GM03348 (cell line): ENCODE measurements around the gene DHCR24.

Source experiments
- DNase-seq: peaks from one replicate; pipeline ENCODE4 v3.0.0; 2012; ENCODE audit warnings: low spot score

Gene DHCR24

DNA sequence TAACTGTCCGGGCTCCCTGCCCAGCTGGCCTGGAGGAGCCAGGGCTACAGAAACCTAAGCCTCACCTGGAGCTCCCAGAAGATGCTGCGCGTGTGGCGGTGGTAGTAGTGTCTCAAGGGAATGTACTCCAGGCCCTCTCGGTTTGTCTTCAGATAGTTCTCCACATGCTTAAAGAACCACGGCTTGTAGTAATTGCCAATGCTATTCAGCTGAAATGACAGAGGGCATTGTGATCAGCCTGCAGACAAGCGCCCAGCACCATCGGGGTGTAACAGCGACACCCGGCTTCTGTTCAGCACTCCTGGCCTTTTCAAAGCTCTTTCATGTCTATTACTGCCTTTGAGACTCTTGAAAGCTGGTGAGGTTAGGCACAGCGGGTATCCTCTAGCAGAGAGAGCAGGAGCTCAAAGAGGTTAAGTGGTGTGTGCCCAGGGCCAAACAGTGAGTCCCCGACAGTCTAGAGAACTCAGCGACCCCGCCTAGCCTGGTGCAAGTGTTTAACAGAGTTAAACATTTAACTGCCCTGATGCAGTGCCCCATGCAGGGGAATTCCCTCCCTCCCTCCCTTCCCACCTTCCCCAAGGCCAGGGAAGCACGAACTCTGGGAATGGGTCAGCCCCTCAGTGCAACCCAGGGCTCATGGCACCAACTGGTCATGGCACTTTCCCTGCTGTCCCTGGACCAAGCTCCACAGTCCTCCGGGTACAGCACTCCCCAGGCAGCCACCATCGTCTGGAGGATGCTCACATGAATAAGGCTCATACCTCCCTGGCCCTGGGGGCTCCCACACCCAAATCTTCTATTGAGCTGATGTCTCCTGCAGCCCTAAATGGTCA, 21.5 kb downstream of the DHCR24 start:
- no peak for DNase-seq

DNA sequence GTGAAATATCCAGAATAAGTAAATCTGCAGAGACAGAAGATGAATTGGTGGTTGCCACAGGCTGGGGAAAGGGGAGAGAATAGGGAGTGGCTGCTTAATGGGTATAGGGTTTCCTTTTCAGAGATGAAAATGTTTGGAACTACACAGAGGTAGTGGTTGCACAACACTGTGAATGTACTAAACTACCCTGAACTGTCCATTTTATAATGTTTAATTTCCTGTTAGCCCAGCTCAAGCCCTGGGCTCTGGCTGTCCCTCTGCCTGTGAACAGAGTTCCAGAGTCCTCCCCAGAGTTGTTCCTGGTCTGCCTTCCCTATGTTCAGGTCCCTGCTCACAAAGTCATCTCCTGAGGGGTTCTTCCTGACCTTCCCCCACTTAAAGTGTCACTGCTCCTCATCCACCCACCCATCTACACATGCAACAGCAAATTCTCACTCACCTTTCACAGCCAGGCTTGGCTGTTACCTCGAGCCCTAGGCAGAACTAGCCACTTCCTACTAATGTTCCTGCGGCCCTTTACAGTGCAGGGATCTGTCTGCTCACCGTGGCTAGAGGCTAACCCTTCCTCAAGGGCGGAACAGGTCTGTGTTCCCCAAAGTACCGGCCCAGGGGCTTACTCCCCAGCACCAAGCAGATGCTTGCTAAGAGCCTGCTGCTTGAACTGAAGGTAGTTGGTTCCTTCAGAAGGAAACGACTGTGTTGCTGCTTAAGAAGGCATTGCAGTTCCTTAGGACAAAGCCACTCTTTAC, 22.4 kb downstream of the DHCR24 start:
- no peak for DNase-seq

DNA sequence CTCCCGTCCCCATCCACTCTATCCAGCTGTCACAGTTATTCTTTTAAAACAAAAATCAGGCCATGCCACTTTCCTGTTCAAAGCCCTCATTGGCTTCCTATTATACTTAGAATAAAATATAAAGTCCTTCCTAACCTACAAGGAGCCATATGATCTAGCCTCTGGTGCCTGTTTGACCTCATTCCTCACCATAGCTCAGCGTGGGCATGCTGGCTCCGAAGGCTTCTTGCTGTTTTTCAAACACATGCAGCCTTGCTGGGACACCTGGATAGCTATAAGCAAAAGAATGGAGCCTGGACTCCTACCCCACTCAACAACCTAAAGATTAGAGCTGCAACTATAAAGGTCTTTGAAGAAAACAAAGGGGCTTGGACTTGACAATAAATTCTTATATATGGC, 23.7 kb downstream of the DHCR24 start:
- DNase-seq = no peak

DNA sequence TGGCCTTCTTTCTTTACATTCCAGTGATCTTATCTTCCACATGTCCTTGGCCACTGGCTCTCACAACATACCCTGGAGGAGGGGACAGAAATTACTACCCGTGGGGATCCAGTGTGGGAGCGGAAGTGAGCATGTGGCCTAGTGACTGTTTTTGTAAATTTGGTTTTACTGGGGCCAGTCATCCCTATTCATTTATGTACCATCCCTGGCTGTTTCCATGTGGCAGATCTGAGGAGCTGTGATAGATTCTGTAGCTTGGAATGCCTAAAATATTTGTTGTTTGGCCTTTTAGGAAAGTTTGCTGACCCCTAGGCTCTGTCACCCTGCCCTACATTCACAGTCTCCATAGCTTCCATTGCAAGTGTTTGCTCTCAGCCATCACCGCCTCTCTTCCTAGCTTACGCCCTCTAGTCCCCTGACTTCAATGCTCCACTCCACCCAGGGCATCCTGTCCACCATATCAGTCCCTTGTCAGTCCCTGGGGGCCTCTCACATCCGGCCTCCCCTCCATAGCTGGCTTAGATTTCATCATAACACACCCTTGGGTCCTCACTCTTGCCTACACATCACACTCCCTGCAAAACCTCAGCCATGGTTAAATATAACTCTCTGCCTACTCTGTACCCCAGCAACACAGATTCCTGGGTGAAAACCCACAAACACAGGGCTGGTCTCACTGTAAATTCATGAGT, 25.8 kb downstream of the DHCR24 start:
- no peak for DNase-seq

DNA sequence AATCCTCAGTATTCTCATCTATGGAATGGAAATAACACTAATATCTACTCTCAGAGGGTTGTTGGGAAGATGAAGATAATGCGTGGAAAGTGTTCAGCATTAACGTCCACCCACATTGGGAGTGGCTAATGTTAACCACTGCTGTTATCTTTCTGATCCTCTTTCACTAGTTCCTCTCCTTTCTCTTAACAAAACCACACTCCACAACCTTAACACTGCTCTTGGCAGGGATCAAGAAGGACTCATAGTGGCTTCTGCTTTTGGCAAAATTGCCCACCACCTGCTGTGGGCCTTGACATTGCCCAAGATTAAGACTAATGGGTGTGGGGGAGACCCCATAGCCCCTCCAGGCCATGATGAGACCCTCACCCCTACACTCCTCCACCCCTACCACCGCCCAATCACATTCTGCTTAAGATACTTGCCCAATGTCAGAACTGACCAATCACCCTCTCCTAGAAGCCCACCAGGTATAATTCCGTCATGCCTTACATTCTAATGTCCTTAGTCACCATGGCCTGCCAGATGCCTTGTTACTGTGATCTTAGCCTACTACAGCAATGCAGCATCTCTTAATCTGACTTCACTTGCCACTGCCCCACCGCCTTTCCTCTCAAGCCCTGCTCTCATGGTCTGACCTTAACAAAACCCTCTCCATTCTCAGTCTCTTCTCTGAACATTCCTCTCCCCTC, 27.1 kb downstream of the DHCR24 start:
- DNase-seq = no peak

DNA sequence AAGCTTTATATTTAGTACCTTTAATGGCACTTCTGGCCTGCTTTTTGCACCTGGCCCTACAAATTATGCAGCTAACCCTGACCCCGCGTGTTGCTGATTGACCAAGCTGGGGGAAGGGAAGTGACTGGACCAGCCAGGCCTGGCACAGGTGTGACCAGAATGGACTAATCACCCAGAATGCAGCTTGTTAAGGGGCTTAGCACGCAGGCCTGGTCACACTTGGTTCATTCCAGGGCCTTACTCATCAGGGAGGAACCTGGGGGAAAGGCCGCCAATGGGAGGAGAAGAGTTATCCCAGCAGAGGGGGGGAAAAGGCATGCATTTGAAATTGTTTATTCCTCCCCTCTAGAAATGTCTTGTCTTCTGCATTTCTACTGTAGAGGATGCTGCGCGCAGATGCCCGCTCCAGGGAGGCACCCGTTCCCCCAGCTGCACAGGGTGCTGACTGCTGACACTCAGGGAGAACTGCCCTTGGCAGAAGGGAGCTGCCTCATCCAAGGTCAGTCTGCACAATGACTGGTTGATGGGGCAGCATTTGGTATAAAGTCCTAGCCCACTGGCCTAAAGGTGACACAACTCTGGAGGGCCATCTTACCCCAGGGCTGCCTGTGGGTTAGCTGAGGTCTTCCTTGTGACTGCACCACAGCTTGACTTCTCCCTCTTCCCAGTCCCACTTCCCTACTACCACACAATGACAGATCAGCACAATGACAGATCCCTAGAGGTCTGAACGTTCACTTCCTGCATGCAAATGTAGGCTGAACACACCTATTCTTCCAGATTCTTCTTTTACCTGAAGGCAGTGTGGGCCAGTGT, 29.0 kb downstream of the DHCR24 start:
- no peak for DNase-seq

DNA sequence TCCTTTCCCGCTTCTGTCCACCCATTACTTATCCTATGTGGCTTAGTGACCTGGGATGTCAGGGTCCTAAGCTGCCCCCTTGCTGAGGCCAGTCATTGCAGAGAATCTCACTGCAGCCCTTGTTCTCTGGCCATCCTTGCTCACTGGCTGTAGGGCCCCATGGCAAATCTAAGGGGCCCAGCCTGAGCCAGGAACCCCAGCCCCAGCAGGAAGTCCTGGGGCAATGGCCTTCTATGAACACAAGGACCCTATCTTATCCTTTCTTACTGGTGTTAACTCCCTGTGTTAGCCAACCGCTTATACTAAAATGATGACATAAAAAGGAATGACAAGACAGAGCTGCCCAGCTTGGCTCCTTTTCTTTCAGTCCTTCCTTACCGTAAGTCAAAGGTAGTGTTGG, 29.9 kb downstream of the DHCR24 start:
- DNase-seq = no peak

DNA sequence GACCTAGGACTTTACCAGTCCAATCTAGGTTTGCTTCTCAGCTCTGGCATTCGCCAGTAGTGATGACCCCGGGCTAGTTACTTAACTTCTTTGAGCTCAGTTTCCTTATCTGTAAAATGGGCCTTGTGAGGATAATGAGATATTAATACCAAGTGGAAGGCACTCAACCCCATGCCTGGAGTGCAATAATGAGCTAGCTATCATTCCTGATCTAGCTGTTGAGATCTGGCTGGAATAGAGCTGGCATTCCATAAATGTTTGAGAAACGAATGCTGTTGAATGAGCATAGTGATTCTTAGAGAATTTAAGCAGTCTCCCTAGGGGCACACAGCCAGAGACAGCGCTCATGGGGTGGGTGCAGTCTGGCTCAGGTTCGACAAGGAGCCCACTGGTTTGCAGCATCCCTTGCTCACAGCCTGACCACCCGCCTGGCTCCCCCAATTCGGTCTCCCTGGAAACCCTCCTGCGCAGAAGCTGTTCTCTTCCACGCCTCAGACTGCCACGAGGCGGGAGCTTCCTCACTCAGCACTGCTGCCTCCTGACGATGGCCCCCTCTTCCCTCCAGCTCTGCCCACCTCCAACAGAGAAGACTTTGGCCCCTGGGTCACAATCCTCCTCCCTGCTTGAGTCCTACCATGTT, 32.5 kb downstream of the DHCR24 start:
- peak; percentile 39 for DNase-seq

DNA sequence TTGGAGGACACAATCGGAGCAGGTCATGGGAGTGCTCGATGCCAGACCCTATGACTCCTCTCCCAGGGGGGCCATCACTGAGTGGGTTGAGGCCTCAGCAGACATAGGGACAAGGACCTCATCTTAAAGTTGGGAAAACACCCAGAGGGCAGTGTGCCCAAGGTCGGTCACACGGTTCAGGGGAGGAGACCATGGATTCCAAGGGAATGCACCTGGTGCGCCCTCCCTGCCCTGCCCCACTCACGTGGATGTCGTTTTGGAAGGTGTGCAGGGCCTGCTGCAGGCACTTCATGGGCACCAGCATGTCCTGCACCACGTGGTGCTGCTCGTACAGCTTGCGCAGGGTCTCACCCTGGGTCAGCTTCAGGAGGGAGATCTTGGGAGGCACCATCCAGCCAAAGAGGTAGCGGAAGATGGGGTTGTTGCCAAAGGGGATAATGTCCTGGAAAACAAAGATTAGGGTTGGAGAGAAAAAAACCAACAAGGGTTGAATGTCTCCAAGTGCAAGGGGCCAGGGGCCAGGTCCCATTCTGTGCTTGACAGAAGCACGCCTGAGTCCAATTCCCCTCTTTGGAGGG, 33.1 kb downstream of the DHCR24 start:
- no peak for DNase-seq

DNA sequence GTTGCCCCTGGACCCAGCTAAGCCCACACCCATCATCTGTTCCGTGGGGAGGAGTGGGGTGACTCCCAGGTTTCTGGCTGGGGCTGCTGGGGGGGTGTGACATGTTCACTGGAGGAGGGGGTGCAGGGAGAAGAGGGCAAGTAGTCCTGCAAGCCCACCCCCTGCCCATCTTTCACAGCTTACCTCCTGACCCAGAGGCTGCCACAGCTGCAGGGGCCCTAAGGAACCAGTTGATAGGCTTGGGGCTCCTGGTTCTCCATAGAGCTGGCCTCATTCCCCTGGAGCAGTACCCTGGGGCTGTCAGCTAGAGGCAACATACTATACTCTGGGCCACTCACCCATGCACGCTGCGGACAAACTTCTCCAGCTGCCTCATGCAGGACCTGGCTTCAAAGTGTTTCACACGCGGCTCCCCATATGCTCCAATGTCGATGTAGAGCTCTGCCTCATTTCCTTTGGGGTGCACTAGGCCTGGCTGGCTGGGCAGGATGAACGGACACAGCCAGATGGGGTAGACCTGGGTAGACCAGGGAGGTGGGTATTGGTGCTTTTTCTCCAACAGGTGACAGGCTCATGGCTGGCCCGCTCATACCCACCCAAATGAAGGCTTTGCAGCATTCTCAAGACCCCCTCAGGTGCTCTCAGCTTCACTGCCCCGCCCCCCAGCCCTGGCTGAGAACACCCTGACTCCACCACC, 33.8 kb downstream of the DHCR24 start:
- DNase-seq = no peak

DNA sequence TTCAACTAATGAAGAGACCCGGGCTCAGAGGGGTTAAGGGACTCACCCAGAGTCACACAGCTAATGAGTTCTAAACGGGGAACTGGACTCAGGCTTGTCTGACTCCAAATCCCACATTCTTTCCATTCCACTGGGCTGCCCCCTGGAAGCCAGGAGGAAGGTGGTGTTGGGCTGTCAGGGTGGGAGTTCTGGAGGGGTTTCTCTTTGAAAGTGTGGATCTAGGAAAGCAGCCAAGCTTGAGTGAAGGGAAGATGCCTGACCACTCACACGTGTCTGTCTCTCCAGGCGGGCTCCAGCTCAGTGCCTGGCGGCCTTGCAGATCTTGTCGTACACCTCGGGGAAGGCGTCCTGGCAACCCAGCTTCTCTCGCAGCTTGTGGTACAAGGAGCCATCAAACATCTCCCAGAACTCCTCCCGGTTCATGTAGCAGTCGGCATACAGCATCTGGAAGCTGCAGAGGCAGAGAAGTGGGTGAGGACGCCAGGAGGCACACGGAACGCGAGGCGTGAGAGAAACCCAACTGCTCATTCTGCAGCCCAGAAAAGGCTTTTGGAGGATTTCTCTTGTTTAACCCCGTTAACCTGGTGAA, 35.0 kb downstream of the DHCR24 start:
- DNase-seq = no peak

DNA sequence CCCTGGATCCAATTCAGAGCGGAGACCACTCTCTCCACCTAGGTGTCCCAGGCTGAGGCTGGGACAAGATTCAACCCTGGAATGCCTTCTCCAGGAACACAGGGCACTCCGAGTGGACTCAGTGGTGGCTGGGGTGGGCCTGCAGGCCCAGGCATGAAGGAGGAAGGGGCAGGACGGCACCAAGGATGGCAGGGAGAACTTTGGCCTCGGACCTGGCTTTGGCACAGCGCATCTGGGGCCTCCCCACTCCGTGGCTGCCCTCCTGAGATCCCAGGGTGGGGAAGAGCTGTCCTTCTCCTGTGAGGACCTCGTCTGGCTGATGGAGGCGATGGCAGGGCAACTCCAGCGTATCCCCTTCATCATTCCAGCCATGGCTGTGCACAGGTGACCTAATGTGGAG, 35.6 kb downstream of the DHCR24 start:
- no peak for DNase-seq

DNA sequence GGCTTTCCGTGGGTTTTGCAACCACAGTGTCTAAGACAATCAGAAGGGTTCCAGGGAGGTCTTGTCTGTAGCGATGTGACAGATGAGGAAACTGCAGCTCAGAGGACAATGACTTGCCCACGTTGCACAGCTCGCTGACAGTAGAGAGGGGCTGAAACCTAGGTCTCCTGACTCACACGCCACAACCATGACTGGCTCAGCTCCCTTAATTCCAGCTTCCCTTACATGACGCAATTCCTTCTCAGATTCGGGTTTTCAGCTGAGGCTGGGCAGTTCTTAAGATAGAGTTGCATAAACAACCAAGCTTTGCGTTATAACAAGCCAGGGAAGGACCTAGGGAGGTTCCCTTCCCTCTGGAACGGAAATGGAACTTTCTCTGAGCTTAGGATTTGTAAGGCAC, 36.3 kb downstream of the DHCR24 start:
- DNase-seq = peak; percentile 93

DNA sequence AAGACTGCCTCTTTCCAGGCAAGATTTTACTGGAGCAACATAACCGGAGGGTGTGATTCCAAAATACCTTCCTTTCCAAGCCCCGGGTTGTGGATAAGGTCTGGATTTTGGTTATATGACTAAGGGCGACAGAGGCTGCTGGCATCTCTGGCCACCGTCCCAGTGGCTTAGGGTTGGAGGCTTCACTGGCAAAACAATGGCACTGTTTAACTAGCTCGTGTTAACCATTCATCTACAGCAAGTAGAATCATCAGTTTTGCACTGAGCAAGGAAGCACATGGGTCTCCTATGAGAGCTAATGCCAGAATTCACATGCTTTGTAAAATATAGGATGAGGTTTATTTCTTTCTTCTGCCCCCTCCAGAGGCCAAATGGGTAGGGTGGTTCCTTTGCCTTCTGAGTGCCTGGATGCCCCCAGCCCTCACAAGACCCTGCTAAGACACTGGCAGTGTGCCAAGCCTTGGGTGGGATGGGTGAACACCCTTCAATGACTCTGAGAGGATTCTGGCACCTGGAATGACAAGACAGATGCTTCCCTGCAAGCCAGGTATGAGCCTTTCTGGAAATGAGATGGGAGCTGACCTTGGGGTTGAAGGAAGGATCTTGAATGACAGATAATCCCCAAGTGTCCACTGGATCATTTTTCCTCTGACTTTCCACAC, 36.8 kb downstream of the DHCR24 start:
- peak; percentile 27 for DNase-seq

DNA sequence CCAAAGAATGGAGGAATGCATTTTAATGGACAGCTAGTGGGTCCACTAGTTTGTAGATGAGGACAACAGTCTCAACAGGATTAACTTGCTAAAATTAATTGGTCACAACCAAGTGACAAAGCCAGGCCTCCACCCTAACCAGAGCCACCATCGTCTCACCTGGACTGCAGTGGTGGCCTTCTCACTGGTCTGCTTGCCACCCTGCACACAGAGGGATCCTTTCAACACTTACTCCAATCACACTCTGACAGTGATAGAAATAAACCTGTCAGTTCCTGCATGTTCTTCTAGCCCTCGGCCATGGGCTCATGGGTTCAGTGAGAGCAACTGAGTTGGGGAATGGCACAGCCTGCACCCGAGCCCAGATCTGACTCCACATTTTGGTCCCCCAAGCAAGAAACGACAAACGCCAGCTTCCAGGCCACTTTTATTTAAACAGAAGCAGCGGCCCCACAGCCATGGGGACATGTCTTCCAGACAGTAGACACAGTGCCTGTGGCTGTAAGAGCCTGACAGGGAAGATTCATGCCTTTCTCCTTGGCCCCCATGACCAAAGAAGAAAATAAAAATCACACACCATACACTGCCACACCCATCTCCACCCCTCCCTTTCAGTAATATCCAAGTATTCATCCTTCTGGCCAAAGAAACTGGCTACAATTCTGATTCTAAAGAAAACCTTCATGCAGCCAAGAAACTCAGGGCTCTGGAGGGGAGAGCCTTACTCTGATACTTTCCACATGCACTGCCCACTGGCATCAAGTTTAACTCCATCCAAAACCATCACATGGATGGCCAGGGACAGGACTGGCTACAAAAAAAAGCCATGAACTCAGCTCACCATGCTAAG, 37.6 kb downstream of the DHCR24 start:
- DNase-seq = peak; percentile 35

DNA sequence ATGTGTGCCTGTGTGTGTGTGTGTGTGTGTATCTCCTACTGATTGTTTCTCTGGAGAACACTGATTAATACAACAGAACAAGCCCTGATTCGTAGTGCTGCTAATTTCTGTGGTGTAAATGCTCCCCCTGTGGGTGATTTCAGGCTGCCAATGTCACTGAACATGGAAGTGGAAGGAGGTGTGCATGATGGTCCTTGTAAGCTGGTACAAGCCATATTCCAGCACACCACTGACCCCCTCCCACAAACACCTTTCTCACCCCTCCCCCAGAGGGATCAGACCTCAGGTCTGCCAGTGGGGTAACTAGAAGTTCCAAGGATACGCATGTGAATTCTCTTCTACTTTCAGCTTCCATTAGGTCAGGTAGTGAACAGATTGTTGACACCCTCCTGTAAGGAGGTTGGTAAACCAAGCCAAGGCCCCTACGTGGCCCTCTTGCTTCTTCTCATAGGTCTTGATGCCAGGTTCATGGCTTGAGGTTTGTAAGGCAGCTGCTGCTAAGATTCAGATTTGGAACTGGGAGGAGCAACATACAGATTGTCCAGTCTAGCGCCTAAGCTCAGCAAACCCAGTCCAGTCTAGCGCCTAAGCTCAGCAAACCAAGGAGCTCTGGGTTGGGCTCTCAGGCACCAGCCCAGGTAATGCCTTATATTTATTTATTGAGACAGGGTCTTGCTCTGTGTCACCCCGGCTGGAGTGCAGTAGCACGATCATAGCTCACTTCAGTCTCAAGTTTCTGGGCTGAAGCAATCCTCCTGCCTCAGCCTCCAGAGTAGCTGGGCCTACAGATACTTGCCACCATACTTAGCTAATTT, 38.7 kb downstream of the DHCR24 start:
- DNase-seq = no peak

DNA sequence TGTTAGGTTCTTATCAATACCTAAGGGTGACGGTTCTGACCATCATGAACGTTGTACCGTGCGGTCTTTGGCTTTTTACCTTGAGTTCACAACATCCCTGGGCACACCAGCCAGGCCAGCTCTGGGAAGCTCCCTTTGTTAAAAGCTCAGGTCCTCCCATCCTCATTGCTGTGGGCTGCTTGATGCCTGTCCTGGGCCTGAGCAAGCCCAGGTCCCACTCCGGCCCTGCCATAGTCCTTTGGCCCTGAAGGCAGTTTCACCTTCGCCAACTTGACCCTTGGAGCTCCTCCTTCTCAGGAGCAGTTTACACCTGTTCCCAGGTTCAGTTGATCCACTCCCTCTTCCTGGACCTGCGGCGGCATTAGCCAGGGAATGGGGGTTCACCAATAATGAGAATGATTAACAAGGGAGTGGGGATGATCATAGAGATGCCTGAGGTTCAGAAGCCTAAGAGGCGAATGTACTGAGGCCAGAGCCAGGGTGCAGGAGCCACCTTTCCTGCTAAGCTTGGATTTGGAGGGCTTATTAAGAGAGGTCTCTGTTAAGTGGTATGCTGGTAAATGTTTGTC, 40.2 kb downstream of the DHCR24 start:
- DNase-seq = no peak
